ENCODE measurements around the gene IFNLR1.

IFNLR1 gene

GRCh38 chr1:24191860-24192259 lies 4.8 kb upstream of the IFNLR1 start:
- no peak overlapping the region for H3K4me3 ChIP-seq (replicated peaks in 1 of 2; ENCODE audit: low read depth in 2 of 2, low read length in 2 of 2)
- TF ChIP-seq CTCF (IDR thresholded peaks at IDR 0.05; ENCODE audit: low read depth, low read length) = no peak
- peak; percentile 46 to 67 for DNase-seq (ENCODE audit: low read depth in 2 of 2)

GRCh38 chr1:24190983-24191461 lies 3.9 kb upstream of the IFNLR1 start:
- no peak for TF ChIP-seq CTCF (IDR thresholded peaks at IDR 0.05; ENCODE audit: low read depth, low read length)
- no peak overlapping the region for H3K4me3 ChIP-seq (replicated peaks in 1 of 2; ENCODE audit: low read depth in 2 of 2, low read length in 2 of 2)
- DNase-seq (ENCODE audit: low read depth in 2 of 2) = no peak

GRCh38 chr1:24189528-24189927 lies 2.4 kb upstream of the IFNLR1 start:
- no peak for DNase-seq (ENCODE audit: low read depth in 2 of 2)
- no peak for TF ChIP-seq CTCF (IDR thresholded peaks at IDR 0.05; ENCODE audit: low read depth, low read length)
- no peak overlapping the region for H3K4me3 ChIP-seq (replicated peaks in 1 of 2; ENCODE audit: low read depth in 2 of 2, low read length in 2 of 2)

GRCh38 chr1:24186711-24186992 lies 437 bp downstream of the IFNLR1 start:
- DNase-seq (ENCODE audit: low read depth in 2 of 2) = no peak
- TF ChIP-seq CTCF (IDR thresholded peaks at IDR 0.05; ENCODE audit: low read depth, low read length) = no peak
- peak overlapping the region in 1 of 2 donors; percentile 51 for H3K4me3 ChIP-seq (replicated peaks in 1 of 2; ENCODE audit: low read depth in 2 of 2, low read length in 2 of 2)

- DNase-seq (ENCODE audit: low read depth in 2 of 2) = no peak
- no peak overlapping the region for H3K4me3 ChIP-seq (replicated peaks in 1 of 2; ENCODE audit: low read depth in 2 of 2, low read length in 2 of 2)
- TF ChIP-seq CTCF (IDR thresholded peaks at IDR 0.05; ENCODE audit: low read depth, low read length) = no peak
These were observed 918 bp downstream of the IFNLR1 start for GRCh38 chr1:24186031-24186710.

GRCh38 chr1:24185076-24185475 lies 2.0 kb downstream of the IFNLR1 start:
- H3K4me3 ChIP-seq (replicated peaks in 1 of 2; ENCODE audit: low read depth in 2 of 2, low read length in 2 of 2) = no peak overlapping the region
- TF ChIP-seq CTCF (IDR thresholded peaks at IDR 0.05; ENCODE audit: low read depth, low read length) = no peak
- no peak for DNase-seq (ENCODE audit: low read depth in 2 of 2)

GRCh38 chr1:24182061-24182460 lies 5.0 kb downstream of the IFNLR1 start:
- TF ChIP-seq CTCF (IDR thresholded peaks at IDR 0.05; ENCODE audit: low read depth, low read length) = no peak
- DNase-seq (ENCODE audit: low read depth in 2 of 2) = no peak
- no peak overlapping the region for H3K4me3 ChIP-seq (replicated peaks in 1 of 2; ENCODE audit: low read depth in 2 of 2, low read length in 2 of 2)

Measured in cardiac fibroblast (primary cell).